Loucy (cell line): ENCODE data around the gene TOX3.

ENCODE experiments used
- H2AFZ ChIP-seq: fragments of 200-600 bp; sonication (generic); 2 replicates; pipeline ENCODE4 v1.6.0; 2016; ENCODE audit warnings: antibody characterized with exemption, mild to moderate bottlenecking, low read length, moderate library complexity
- H3F3A ChIP-seq: fragments of 200-600 bp; 2 replicates; pipeline ENCODE4 v1.6.0; 2016; ENCODE audit warnings: antibody characterized with exemption, low read depth, mild to moderate bottlenecking
- H3K27me3 ChIP-seq: fragments of 200-600 bp; sonication (generic); 2 replicates; pipeline ENCODE4 v1.6.1; 2014; ENCODE audit warnings: low read length, mild to moderate bottlenecking; ENCODE audit not compliant: insufficient read depth, poor library complexity, severe bottlenecking
- H3K36me3 ChIP-seq: fragments of 200-600 bp; sonication (generic); 2 replicates; pipeline ENCODE4 v1.6.1; 2016; ENCODE audit warnings: low read length; ENCODE audit not compliant: insufficient read depth
- H3K4me1 ChIP-seq: fragments of 200-600 bp; sonication (generic); 2 replicates; pipeline ENCODE4 v1.5.1; 2014; ENCODE audit warnings: low read length, mild to moderate bottlenecking; ENCODE audit not compliant: insufficient read depth, poor library complexity, severe bottlenecking
- H3K4me2 ChIP-seq: fragments of 200-600 bp; sonication (generic); 2 replicates; pipeline ENCODE4 v1.6.0; 2014; ENCODE audit warnings: antibody characterized with exemption, low read length, low read depth, mild to moderate bottlenecking; ENCODE audit not compliant: poor library complexity, severe bottlenecking
- H3K4me3 ChIP-seq: fragments of 200-600 bp; sonication (generic); 2 replicates; pipeline ENCODE4 v1.5.1; 2014; ENCODE audit warnings: low read length, mild to moderate bottlenecking, mixed read lengths; ENCODE audit not compliant: poor library complexity, severe bottlenecking
- H3K79me2 ChIP-seq: fragments of 200-600 bp; sonication (generic); 2 replicates; pipeline ENCODE4 v1.6.1; 2014; ENCODE audit warnings: low read length; ENCODE audit not compliant: insufficient read depth
- H3K9ac ChIP-seq: fragments of 200-600 bp; sonication (generic); 2 replicates; pipeline ENCODE4 v1.6.0; 2014; ENCODE audit warnings: mild to moderate bottlenecking, low read depth, low read length, moderate library complexity; ENCODE audit not compliant: poor library complexity, severe bottlenecking
- H3K9me2 ChIP-seq: fragments of 200-600 bp; sonication (generic); replicated peaks from 2 replicates; pipeline ENCODE4 v1.6.1; 2016; ENCODE audit warnings: low read depth, low read length, mixed read lengths
- H3K9me3 ChIP-seq: fragments of 200-600 bp; sonication (generic); 2 replicates; pipeline ENCODE4 v1.6.1; 2014; ENCODE audit warnings: mild to moderate bottlenecking, antibody characterized with exemption, low read length, low read depth; ENCODE audit not compliant: insufficient read depth
- H4K20me1 ChIP-seq: fragments of 200-600 bp; sonication (generic); 2 replicates; pipeline ENCODE4 v1.6.0; 2014; ENCODE audit warnings: antibody characterized with exemption, low read length, mild to moderate bottlenecking; ENCODE audit not compliant: insufficient read depth, poor library complexity, severe bottlenecking
- CTCF ChIP-seq: fragments of 200-600 bp; sonication (generic); conservative IDR thresholded peaks from 2 replicates; pipeline ENCODE4 v1.5.1; 2014; ENCODE audit warnings: mild to moderate bottlenecking, antibody characterized with exemption, low read length
- EZH2phosphoT487 ChIP-seq: fragments of 200-600 bp; IDR thresholded peaks from 2 replicates; pipeline ENCODE4 v1.6.1; 2018; ENCODE audit warnings: antibody characterized with exemption, mild to moderate bottlenecking, moderate library complexity, borderline replicate concordance

TOX3 gene

GRCh38 chr16:52532384-52532783 lies 14.6 kb downstream of the TOX3 start:
- H3K4me2 ChIP-seq: no peak overlapping the region
- H3K9me2 ChIP-seq: no peaks in the 10 kb centered on the region
- no peak for TF ChIP-seq CTCF
- TF ChIP-seq EZH2phosphoT487: no peak
- H3K4me1 ChIP-seq: no peaks in the 10 kb centered on the region
- no peak overlapping the region for H3K9ac ChIP-seq
- no peaks in the 10 kb centered on the region for H3K36me3 ChIP-seq
- no peaks in the 10 kb centered on the region for H3F3A ChIP-seq
- no peaks in the 10 kb centered on the region for H3K9me3 ChIP-seq
- no peak overlapping the region for H2AFZ ChIP-seq
- H4K20me1 ChIP-seq: no peaks in the 10 kb centered on the region
- H3K79me2 ChIP-seq: no peaks in the 10 kb centered on the region
- H3K27me3 ChIP-seq: no peaks in the 10 kb centered on the region
- H3K4me3 ChIP-seq: no peak overlapping the region

DNA sequence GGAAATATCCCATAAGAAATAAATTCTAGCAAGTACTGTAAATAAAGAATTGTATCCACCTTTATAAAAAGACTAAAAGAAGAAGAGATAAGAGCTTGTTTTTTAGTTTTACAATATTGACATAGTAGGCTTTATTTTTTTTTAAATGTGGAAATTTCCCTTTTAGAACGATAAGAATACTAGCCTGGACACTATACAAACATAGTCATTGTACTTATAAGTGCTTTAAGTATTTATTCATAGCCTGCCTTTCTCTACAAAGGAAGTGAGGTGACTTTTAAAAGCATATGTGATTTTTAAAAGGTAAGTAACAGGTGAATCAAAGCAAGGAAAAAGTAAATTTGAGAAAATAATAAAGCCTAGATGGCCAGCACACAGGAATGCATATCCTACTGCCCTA lies 17.7 kb downstream of the TOX3 start:
- H3K9ac ChIP-seq: no peak overlapping the region
- H3K27me3 ChIP-seq: no peaks in the 10 kb centered on the region
- TF ChIP-seq EZH2phosphoT487 (no peak), CTCF (no peak)
- H3K79me2 ChIP-seq: no peaks in the 10 kb centered on the region
- no peak overlapping the region for H3K4me2 ChIP-seq
- H3K9me3 ChIP-seq: no peaks in the 10 kb centered on the region
- H2AFZ ChIP-seq: no peak overlapping the region
- no peaks in the 10 kb centered on the region for H3K36me3 ChIP-seq
- no peak overlapping the region for H3K4me3 ChIP-seq
- no peaks in the 10 kb centered on the region for H4K20me1 ChIP-seq
- no peaks in the 10 kb centered on the region for H3K9me2 ChIP-seq
- no peaks in the 10 kb centered on the region for H3F3A ChIP-seq
- H3K4me1 ChIP-seq: no peaks in the 10 kb centered on the region

DNA sequence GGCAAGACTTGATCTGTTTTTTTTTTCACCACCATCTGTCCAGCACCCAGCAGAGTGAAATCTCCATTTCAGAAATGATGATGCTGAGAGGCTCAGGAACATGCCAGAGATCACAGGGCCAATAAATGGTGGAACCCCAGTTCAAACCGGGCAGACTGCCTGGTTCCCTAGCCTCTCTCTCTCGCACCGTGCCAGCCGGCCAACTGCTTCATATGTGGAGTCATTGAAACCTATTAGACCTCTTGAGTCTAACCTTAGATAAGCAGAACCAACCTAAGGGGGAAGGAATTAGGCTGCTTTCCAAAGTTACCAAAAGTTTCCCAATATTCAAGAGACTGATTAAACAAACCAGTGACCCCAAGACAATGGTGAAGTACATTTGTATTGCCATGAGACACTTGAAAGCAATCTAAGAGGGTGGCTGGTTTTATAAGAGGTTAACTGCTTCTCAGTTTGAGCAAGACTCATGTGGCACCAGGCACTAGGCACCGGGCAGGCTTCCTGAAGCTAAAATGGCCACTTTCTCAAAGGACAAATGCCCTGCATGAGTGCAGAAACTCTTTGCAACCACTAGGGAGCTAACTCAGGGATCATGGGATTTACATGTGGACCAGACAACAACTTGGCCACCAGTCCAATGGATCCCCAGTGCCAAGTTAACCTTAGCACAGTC lies 18.4 kb downstream of the TOX3 start:
- no peaks in the 10 kb centered on the region for H3K9me3 ChIP-seq
- no peaks in the 10 kb centered on the region for H3K4me1 ChIP-seq
- no peak overlapping the region for H3K4me3 ChIP-seq
- H3K27me3 ChIP-seq: no peaks in the 10 kb centered on the region
- H4K20me1 ChIP-seq: no peaks in the 10 kb centered on the region
- TF ChIP-seq CTCF (no peak), EZH2phosphoT487 (no peak)
- H2AFZ ChIP-seq: no peak overlapping the region
- no peaks in the 10 kb centered on the region for H3K9me2 ChIP-seq
- no peak overlapping the region for H3K9ac ChIP-seq
- no peak overlapping the region for H3K4me2 ChIP-seq
- H3K36me3 ChIP-seq: no peaks in the 10 kb centered on the region
- H3K79me2 ChIP-seq: no peaks in the 10 kb centered on the region
- H3F3A ChIP-seq: no peaks in the 10 kb centered on the region
